H1 (cell line): ENCODE measurements around the gene SSU72.

Experiments used
- CREB1 ChIP-seq: IDR thresholded peaks from 2 replicates; pipeline ENCODE4 v1.6.1; 2012; ENCODE audit warnings: inconsistent platforms
- GABPA ChIP-seq: IDR thresholded peaks from 2 replicates; pipeline ENCODE4 v1.6.1; 2011; ENCODE audit warnings: mild to moderate bottlenecking, low read length, moderate library complexity, borderline replicate concordance; ENCODE audit not compliant: insufficient read depth
- MAFK ChIP-seq: IDR thresholded peaks from 2 replicates; pipeline ENCODE4 v1.6.1; 2012; ENCODE audit warnings: low read depth, mild to moderate bottlenecking, improper control_type of control experiment, low read length
- SRF ChIP-seq: IDR thresholded peaks from 2 replicates; pipeline ENCODE4 v1.6.1; 2011; ENCODE audit warnings: mild to moderate bottlenecking, low read depth, low read length, moderate library complexity
- TBP ChIP-seq: IDR thresholded peaks from 2 replicates; pipeline ENCODE4 v1.6.1; 2011; ENCODE audit warnings: low read depth, low read length, improper control_type of control experiment
- TF ChIP-seq, protein P1 (sequence below), 3 experiments: IDR thresholded peaks; 1 replicate in 2 of 3; 2 replicates in 1 of 3; pipeline versions ENCODE4 v1.5.1 to v1.6.1; 2011; ENCODE audit warnings: low read length in 3 of 3, mild to moderate bottlenecking in 3 of 3, inconsistent platforms in 2 of 3, low read depth in 1 of 3, moderate library complexity in 1 of 3; ENCODE audit not compliant: insufficient read depth in 1 of 3; ENCODE audit errors: control extremely low read depth in 1 of 3
- TF ChIP-seq, protein P2 (sequence below): IDR thresholded peaks from 2 replicates; pipeline ENCODE4 v1.6.1; 2011; ENCODE audit warnings: low read length, improper control_type of control experiment

DNA sequence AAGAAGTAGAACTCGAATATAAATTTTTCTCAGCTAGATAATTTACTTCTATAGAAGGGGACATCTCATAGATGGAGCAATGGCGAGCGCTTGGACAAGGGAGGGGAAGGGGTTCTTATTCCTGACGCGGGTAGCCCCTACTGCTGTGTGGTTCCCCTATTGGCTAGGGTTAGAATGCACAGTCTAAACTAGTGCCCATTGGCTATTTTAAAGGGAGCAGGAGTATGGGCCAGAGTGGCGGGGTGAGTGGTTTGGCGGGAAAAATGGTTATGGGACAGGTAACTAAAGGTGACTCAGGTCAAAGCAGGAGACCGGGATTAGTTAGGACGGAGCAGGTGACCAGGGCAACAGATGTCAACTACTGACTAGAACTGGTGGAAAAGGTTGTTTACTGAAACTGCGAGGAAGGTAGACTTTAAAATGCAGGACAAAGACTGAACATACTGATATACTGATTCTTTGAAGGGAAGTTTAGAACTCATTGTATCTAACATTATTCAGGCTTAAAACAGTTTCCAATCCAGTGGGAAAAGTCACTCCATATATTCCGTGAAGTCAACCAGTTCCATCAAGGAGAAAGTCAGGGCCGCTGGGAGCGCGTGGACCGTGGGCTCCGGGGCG lies 63.6 kb downstream of the SSU72 start:
- 0 out of 2 replicates have a peak, but pooled peaks have one; percentile 19 for TF ChIP-seq CREB1
- TF ChIP-seq, protein P1, sequence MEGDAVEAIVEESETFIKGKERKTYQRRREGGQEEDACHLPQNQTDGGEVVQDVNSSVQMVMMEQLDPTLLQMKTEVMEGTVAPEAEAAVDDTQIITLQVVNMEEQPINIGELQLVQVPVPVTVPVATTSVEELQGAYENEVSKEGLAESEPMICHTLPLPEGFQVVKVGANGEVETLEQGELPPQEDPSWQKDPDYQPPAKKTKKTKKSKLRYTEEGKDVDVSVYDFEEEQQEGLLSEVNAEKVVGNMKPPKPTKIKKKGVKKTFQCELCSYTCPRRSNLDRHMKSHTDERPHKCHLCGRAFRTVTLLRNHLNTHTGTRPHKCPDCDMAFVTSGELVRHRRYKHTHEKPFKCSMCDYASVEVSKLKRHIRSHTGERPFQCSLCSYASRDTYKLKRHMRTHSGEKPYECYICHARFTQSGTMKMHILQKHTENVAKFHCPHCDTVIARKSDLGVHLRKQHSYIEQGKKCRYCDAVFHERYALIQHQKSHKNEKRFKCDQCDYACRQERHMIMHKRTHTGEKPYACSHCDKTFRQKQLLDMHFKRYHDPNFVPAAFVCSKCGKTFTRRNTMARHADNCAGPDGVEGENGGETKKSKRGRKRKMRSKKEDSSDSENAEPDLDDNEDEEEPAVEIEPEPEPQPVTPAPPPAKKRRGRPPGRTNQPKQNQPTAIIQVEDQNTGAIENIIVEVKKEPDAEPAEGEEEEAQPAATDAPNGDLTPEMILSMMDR (IDR thresholded peaks at IDR 0.05; ENCODE audit: control extremely low read depth in 1 of 3, insufficient read depth in 1 of 3, low read depth in 1 of 3, low read length in 3 of 3), result no peak
- TF ChIP-seq GABPA, result no peak
- no peak for TF ChIP-seq MAFK
- no peak for TF ChIP-seq TBP
- TF ChIP-seq SRF, result no peak
- TF ChIP-seq, protein P2, sequence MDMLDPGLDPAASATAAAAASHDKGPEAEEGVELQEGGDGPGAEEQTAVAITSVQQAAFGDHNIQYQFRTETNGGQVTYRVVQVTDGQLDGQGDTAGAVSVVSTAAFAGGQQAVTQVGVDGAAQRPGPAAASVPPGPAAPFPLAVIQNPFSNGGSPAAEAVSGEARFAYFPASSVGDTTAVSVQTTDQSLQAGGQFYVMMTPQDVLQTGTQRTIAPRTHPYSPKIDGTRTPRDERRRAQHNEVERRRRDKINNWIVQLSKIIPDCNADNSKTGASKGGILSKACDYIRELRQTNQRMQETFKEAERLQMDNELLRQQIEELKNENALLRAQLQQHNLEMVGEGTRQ, result no peak
